HG02588 (cell line): ENCODE data around the gene ZNF18.
"Not testable (repeated sequence)": the region's sequence is repeated elsewhere in the genome, so short reads cannot be mapped to it uniquely, and the experiment has no call there.

ENCODE experiments used
- ATAC-seq: cut with Tn5 transposase; IDR thresholded peaks from one replicate; pipeline ENCODE4 v1.9.1; 2021; ENCODE audit warnings: mild to moderate bottlenecking, moderate library complexity; ENCODE audit not compliant: unreplicated experiment

ZNF18 gene

GRCh38 chr17:11986942-11987329, 10.3 kb downstream of the ZNF18 start:
- ATAC-seq, result no peak

DNA sequence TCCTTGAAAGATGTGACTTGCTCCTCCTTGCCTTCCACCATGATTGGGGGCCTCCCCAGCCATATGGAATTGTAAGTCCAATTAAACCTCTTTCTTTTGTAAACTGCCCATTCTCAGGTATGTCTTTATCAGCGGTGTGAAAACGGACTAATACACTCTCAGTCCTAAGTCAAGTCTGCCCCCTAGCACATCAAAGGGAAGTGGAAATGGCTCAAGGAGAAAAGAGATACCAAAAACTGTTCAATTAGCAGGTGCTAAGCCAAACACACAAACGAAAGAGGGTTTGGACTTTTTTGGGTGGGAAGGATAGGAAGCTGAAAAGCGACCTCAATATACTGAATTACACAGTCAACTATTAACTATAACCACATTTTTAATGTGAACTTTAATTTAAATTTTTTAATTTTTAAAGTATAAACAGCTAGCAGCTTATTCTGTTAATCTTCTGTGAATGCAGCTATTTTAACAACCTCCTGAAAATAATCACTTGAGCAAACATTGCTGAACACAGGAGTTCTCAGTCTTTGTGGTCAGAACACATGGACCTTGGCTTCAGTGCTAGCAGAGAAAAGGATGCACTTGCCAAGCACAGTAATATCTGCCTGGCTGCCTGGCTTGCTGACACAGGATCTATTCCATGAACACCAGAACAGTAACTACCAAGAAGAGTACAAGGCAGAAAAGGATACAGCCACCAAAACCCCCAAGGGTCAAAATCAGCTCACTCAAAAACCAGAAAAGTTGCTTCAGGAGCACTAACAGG, 10.9 kb downstream of the ZNF18 start:
- no peak for ATAC-seq

- no peak for ATAC-seq
These were observed 15.4 kb downstream of the ZNF18 start for GRCh38 chr17:11981862-11982261.

- ATAC-seq, result no peak
These were observed 16.5 kb downstream of the ZNF18 start for GRCh38 chr17:11980813-11981212.

DNA sequence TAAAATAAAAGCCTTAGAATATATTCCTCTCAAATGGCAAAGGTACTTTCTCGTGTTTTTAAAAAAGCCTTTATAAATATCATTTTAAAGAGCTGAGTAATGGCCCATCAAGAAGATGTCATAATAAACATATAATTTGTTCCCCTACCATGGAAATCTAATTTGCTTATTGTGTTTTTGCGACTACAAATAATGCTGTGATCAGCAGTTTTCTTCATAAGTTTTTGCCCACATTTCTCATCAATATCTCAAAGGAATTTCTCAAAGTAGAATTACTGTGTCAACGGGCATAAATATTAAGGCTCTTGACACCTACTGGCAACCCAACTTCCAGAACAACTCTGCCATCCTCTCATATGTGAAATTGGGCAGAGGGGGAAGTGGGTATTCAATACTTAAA, 17.5 kb downstream of the ZNF18 start:
- ATAC-seq, result no peak

GRCh38 chr17:11972741-11973140, 24.5 kb downstream of the ZNF18 start:
- not testable (repeated sequence) for ATAC-seq

- no peak for ATAC-seq
These were observed 27.7 kb downstream of the ZNF18 start for GRCh38 chr17:11969565-11969964.

- no peak for ATAC-seq
These were observed 42.3 kb downstream of the ZNF18 start for GRCh38 chr17:11954936-11955335.

- ATAC-seq, result no peak
These were observed 43.4 kb downstream of the ZNF18 start for GRCh38 chr17:11953924-11954323.

- ATAC-seq, result no peak
These were observed 44.7 kb downstream of the ZNF18 start for GRCh38 chr17:11952610-11953009.

- ATAC-seq, result no peak
These were observed 46.3 kb downstream of the ZNF18 start for GRCh38 chr17:11950771-11951519.

DNA sequence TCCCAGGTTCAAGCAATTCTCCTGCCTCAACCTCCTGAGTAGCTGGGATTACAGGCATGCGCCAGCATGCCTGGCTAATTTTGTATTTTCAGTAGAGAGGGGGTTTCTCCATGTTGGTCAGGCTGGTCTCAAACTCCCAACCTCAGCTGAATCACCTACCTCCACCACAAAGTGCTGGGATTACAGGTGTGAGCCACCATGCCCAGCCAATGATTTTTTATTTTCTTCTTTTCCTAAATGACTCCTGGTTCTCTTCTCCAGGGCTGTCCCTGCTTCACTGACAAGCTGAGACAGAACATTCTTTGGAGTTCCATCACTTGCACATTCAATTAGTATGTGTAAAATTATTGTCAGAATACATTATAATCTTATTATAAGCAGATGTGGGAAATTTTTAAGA, 47.7 kb downstream of the ZNF18 start:
- not testable (repeated sequence) for ATAC-seq

DNA sequence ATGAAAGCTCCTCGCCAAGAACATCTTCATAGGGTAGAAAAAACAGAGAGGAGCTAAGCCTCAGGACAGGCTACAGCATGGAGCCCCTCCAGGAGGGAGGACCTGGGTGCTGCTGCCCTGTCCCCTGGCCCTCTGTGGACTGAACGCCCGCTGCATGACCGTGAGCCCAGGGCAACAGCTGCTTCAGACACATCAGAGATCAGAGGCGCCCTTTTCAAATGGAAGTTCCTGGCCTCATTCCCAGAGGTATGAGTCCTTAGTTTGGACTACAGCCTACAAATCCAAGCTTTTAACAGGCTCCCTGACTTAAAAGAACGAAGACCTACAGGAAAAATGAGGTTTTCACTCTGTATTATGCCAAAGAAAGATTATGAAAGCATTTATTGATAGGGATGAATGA, 48.5 kb downstream of the ZNF18 start:
- no peak for ATAC-seq

DNA sequence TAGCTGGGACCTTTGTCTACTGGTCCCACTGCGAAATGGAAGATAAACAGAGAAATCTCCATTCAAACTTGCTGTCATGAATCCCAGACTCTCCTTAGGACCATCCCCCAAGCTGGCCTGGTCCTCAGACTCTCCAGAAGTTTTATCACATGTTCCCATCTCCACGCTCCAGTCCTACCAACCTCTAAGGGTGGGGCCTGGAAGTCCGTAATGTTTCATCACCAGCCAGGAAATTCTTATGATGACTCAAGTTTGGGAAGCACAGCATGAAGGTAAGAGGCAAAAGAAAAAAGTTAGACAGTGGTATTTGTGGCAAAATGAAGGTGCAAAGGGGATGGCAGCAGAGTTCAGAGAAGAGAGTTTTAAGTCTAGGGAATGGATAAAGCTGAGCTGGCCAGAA, 52.7 kb downstream of the ZNF18 start:
- no peak for ATAC-seq

DNA sequence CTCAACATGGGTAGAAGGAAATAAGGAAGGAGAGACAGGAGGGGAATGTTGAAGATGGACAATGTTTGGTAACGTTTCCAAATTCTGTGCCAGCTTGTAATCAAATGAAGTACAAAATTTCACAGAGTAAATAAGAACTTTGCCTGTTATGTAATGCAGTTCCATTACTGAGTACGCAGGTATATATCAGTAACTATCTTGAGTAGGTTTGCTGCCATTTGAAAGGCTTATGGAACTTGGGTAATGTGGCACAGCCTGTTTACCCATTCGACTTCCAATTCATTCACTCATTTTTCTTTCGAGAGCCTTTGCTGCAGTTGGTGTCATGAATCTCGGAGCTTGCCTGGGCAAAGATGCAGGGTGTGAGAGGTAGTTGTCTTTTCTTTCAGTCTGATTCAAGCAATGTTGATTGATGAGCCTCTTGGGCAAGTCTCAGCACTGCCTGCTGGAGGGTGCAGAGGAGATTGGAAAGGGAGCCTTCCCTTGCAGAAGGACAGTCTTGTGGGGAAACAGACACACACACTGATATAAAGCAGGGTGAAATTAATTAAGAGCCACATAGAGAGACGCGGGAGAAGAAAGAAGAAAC, 53.4 kb downstream of the ZNF18 start:
- no peak for ATAC-seq

- ATAC-seq, result not testable (repeated sequence)
These were observed 54.2 kb downstream of the ZNF18 start for GRCh38 chr17:11943086-11943485.

DNA sequence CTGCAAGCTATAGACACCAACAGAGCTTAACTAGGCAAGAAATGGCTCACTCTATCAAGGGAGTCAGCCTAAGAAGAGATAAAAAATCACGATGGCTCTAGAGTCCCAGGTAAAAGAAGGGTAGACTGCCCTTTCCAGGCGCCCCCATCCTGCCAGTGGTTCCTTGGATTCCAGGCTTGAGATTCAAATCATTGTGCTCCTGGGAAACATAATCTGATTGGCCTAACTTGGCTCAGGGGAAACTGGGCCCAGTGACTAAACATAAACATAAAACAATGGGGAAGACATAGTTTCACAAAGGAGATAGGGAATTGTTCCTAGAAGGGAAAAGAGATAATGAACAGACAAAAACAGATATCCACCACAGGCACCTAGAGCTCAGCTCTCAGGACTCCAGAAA, 56.4 kb downstream of the ZNF18 start:
- ATAC-seq, result no peak

- ATAC-seq, result no peak
These were observed 61.4 kb downstream of the ZNF18 start for GRCh38 chr17:11935734-11936406.

GRCh38 chr17:11932337-11932898, 64.9 kb downstream of the ZNF18 start:
- no peak for ATAC-seq

DNA sequence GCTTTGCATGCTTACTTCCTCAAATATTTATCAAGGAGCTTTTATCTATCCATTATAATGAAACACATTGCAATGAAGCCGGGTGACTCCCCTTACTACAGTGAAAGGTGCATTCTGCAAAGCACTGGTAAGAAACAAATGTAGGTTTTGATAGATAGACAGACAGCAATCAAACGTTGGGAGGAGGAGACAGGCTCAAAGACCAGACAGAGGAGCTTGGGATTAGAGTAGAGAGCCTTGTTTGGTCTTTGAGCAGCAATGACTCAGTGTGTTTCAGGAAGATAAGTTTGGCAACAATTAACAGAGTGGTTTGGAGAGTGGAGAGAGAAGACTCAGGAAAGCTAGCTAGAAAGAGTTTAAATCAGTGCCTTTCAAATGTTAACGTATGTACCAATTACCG, 68.8 kb downstream of the ZNF18 start:
- ATAC-seq, result no peak
